ENCODE results near the gene HSPA12B.
A peak's percentile ranks its signal among the peaks of the same experiment; 100 is the strongest.

Gene HSPA12B

DNA sequence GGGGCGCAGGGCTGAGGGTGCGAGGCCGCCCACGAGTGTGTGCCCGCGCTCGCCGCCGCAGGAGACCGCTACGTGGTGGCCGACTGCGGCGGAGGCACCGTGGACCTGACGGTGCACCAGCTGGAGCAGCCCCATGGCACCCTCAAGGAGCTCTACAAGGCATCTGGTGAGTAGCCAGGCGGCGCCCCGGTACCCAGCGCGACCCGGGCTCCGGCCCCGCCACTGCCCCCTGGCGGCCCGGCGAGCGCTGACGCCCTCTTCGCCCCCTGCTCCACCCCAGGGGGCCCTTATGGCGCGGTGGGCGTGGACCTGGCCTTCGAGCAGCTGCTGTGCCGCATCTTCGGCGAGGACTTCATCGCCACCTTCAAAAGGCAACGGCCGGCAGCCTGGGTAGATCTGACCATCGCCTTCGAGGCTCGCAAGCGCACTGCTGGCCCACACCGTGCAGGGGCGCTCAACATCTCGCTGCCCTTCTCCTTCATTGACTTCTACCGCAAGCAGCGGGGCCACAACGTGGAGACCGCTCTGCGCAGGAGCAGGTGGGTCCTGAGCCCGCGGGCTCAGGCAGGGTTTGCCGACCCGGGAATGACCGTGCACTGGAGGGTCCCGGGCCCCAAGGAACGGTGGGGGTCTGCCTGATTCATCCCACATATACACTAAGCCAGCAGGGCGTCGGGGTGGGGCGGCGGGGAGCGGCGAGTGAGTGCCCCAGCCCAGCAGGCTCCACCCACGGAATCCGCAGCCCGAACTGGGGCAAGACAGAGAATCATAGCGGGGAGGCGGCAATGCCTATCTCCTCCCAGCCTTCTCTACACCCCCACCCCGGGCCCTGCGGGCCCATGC, 17.4 kb downstream of the HSPA12B start:
- no peak for DNase-seq (ENCODE audit: extremely low read depth, low read depth)
- TF ChIP-seq, protein P1, sequence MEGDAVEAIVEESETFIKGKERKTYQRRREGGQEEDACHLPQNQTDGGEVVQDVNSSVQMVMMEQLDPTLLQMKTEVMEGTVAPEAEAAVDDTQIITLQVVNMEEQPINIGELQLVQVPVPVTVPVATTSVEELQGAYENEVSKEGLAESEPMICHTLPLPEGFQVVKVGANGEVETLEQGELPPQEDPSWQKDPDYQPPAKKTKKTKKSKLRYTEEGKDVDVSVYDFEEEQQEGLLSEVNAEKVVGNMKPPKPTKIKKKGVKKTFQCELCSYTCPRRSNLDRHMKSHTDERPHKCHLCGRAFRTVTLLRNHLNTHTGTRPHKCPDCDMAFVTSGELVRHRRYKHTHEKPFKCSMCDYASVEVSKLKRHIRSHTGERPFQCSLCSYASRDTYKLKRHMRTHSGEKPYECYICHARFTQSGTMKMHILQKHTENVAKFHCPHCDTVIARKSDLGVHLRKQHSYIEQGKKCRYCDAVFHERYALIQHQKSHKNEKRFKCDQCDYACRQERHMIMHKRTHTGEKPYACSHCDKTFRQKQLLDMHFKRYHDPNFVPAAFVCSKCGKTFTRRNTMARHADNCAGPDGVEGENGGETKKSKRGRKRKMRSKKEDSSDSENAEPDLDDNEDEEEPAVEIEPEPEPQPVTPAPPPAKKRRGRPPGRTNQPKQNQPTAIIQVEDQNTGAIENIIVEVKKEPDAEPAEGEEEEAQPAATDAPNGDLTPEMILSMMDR (IDR thresholded peaks at IDR 0.05; ENCODE audit: low read depth, low read length), result peak; percentile 14; the same call in 1 of the 2 replicates

DNA sequence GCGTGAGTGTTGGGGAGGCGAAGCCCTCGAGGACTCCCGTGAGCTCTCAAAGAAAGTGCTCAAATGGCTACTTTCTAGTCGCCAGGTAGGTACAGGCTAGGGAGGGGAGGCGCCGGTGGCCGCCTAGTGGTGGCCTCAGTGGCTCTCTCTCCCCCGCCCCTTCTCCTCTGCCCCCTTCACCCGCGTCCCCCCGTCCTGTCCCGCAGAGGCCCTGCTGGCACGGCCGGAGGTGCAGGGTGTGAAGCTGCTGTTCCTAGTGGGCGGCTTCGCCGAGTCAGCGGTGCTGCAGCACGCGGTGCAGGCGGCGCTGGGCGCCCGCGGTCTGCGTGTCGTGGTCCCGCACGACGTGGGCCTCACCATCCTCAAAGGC, 18.8 kb downstream of the HSPA12B start:
- no peak for DNase-seq (ENCODE audit: extremely low read depth, low read depth)
- TF ChIP-seq, protein P1 (IDR thresholded peaks at IDR 0.05; ENCODE audit: low read depth, low read length), result no peak

DNA sequence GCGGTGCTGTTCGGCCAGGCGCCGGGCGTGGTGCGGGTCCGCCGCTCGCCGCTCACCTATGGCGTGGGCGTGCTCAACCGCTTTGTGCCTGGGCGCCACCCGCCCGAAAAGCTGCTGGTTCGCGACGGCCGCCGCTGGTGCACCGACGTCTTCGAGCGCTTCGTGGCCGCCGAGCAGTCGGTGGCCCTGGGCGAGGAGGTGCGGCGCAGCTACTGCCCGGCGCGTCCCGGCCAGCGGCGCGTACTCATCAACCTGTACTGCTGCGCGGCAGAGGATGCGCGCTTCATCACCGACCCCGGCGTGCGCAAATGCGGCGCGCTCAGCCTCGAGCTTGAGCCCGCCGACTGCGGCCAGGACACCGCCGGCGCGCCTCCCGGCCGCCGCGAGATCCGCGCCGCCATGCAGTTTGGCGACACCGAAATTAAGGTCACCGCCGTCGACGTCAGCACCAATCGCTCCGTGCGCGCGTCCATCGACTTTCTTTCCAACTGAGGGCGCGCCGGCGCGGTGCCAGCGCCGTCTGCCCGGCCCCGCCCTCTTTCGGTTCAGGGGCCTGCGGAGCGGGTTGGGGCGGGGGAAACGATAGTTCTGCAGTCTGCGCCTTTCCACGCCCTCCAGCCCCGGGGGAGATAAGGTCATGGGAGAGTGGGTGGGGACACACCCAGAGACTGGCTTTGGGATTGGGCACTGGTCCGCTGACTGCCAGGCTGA, 19.3 kb downstream of the HSPA12B start:
- TF ChIP-seq, protein P1 (IDR thresholded peaks at IDR 0.05; ENCODE audit: low read depth, low read length), result no peak

DNA sequence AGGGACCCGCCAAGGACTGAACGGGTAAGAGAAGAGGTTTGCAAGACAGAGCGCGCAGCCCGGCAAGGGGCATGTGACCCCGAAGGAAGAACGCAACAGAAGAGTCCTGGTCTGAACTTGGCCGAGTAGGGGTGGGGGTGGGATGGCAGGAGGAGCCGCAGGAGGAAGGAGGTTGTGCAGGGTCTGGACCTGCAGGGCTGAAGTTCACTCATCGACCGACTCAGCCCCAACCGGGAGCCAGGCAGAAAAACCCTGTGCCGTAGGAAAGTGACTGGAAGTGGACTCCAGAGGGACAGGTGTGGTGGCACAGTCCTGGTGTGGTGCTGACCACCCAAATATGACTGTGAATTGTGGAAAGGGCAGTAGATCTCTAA, 19.9 kb downstream of the HSPA12B start:
- DNase-seq (ENCODE audit: extremely low read depth, low read depth), result no peak
- TF ChIP-seq, protein P1 (IDR thresholded peaks at IDR 0.05; ENCODE audit: low read depth, low read length), result no peak

More for the DNA sequence above, 19.3 kb downstream of the HSPA12B start:
- DNase-seq (ENCODE audit: extremely low read depth, low read depth), result no peak

DNA sequence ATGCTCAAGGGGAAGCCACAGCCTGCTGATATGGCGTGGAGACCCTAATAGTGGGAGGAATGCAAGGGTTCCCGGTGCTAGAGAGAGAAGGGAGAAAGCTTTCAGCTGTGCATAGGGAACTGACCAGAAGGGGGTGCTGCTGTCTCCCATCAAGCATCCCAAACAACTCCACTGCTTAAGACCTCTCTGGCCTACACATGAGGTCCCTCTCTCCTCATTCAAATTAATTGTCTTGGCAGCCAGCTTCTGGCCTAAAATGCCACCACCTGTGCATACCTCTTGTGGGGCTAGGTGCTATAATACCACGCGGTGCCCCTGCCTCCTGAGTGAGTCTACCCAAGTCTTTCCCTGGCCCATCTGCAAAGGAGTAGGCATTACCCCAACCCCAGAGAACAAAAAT, 20.6 kb downstream of the HSPA12B start:
- TF ChIP-seq, protein P1 (IDR thresholded peaks at IDR 0.05; ENCODE audit: low read depth, low read length), result peak; percentile 85
- peak; percentile 49 for DNase-seq (ENCODE audit: extremely low read depth, low read depth)

DNA sequence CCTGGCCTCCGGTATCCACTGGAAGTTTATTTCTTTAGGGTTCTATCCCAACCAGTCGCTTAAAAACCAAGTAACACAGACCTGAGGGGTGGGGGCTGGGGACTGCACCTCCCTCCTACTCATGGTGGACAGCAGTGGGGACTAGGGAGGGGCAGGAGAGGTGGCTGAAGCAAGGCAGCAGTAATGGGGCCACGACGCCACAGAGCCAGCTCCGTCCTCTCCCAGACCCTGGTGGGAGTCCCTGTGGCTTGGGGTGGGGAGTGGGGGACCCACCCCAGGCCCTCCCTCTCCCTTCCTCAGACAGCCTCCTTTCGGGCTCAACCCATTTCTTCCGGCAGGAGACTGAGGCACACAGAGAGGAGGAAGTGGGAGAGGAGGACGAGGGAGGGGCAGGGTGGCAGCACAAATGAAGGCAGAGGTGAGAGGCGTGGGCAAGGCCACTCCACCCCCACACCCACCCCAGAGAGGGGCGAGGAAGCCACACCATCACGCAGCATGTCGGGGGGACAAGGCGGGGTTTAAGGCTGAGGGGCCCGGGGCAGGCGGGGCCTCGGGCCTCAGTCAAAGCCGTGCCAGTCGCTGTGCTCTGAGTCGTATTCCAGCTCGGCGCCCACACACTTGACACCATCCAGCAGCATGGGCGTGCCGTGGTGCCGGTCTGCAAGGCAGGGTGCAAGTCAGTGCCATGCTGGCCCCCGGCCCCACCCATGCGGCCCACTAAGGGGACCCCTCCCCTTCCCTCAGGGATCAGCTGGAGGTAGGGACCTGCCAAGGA, 21.2 kb downstream of the HSPA12B start:
- TF ChIP-seq, protein P1 (IDR thresholded peaks at IDR 0.05; ENCODE audit: low read depth, low read length), result no peak

More for the DNA sequence above, 21.2 kb downstream of the HSPA12B start:
- DNase-seq (ENCODE audit: extremely low read depth, low read depth), result no peak
